Activated CD8-positive, alpha-beta T cell treated with anti-CD3 and anti-CD28 coated beads for 36 hours (primary cell): ENCODE results near the gene PGS1. TPM values are rescaled to one million over a fixed set of nuclear protein-coding genes. Genes with fewer than 3 reads are reported as not detected.

Source experiments
- ATAC-seq: fragments of 200-7000 bp; cut with Tn5 transposase; one replicate; pipeline ENCODE4 v1.10.0; 2021; ENCODE audit warnings: mild to moderate bottlenecking, moderate library complexity
- CTCF ChIA-PET: fragments of 350-600 bp; sonication (Branson Sonifier 250); formaldehyde crosslinking; loops from one replicate; lab custom pipeline; 2021; ENCODE audit warnings: antibody characterized with exemption; lab: Charles Lee
- POLR2A ChIA-PET: fragments of 350-600 bp; sonication (Branson Sonifier 250); formaldehyde crosslinking; loops from one replicate; lab custom pipeline; 2021; ENCODE audit warnings: antibody characterized with exemption; lab: Charles Lee
- DNase-seq: peaks from one replicate; pipeline ENCODE4 v3.0.0-alpha.2; 2020
- H3K27ac Mint-ChIP-seq: one replicate; pipeline ENCODE4 v1.8.0; 2021; ENCODE audit warnings: mild to moderate bottlenecking, mixed read lengths
- H3K27me3 Mint-ChIP-seq: one replicate; pipeline ENCODE4 v1.8.0; 2021; ENCODE audit warnings: mixed read lengths
- H3K36me3 Mint-ChIP-seq: one replicate; pipeline ENCODE4 v1.8.0; 2021; ENCODE audit warnings: low read depth, mixed read lengths
- H3K4me1 Mint-ChIP-seq: one replicate; pipeline ENCODE4 v1.8.0; 2021; ENCODE audit warnings: low read depth, mixed read lengths
- H3K4me3 Mint-ChIP-seq: one replicate; pipeline ENCODE4 v1.8.0; 2021; ENCODE audit warnings: mild to moderate bottlenecking, moderate library complexity, mixed read lengths
- H3K9me3 Mint-ChIP-seq: one replicate; pipeline ENCODE4 v1.8.0; 2021; ENCODE audit warnings: mixed read lengths
- CTCF ChIP-seq: fragments of 200-600 bp; IDR thresholded peaks from one replicate; pipeline ENCODE4 v1.8.0; 2022; ENCODE audit warnings: antibody characterized with exemption, mild to moderate bottlenecking
- intact Hi-C: fragments of 100-400 bp; cut with micrococcal nuclease; formaldehyde crosslinking; loops from one replicate; pipeline ENCODE4 v1.10.0; 2022
- total RNA-seq, 2 experiments: library from RNA; stranded (reverse); gene quantifications; one replicate each; pipeline ENCODE4 v1.2.3, GENCODE V29; 2021

PGS1 gene
- total RNA-seq, 2 experiments from 2014 or later = 42.1 to 43.3 TPM

- Mint-ChIP-seq H3K4me1 (no peaks in the 10 kb centered on the region), H3K36me3 (peaks cover 73% of the 10 kb centered on the region), H3K9me3 (no peaks in the 10 kb centered on the region), H3K27me3 (no peaks in the 10 kb centered on the region), H3K27ac (no peak overlapping the region), H3K4me3 (no peak overlapping the region)
- ATAC-seq = no peak
- CTCF ChIA-PET = interaction anchor here (0.8 kb wide), 1 partner anchor 46 kb away, joined by 3 read pairs; no protein-coding TSS in a partner anchor
- intact Hi-C loops = no loop called here
- no peak for TF ChIP-seq CTCF
- DNase-seq = no peak
- POLR2A ChIA-PET = no interaction called here
Observed at GRCh38 chr17:78399028-78399692, 20.7 kb downstream of the PGS1 start.

- ATAC-seq (no peak), DNase-seq (no peak)
- TF ChIP-seq CTCF = no peak
- Mint-ChIP-seq H3K4me3 (no peak overlapping the region), H3K9me3 (no peaks in the 10 kb centered on the region), H3K27me3 (no peaks in the 10 kb centered on the region), H3K36me3 (peaks cover 75% of the 10 kb centered on the region), H3K4me1 (no peaks in the 10 kb centered on the region), H3K27ac (no peak overlapping the region)
- POLR2A ChIA-PET = no interaction called here
- CTCF ChIA-PET = interaction anchor here (0.8 kb wide), 1 partner anchor 46 kb away, joined by 3 read pairs; no protein-coding TSS in a partner anchor
- intact Hi-C loops = no loop called here
Observed at GRCh38 chr17:78399693-78400144, 21.3 kb downstream of the PGS1 start.

- POLR2A ChIA-PET = interaction anchor here (0.7 kb wide), 1 partner anchor 18 kb away, joined by 3 read pairs; no protein-coding TSS in a partner anchor
- H3K36me3 Mint-ChIP-seq = peaks cover 72% of the 10 kb centered on the region
- no peak for ATAC-seq
Observed at GRCh38 chr17:78400581-78401240, 22.3 kb downstream of the PGS1 start.

GRCh38 chr17:78401246-78401645 lies 22.8 kb downstream of the PGS1 start:
- ATAC-seq = no peak
- Mint-ChIP-seq H3K27me3 (no peaks in the 10 kb centered on the region), H3K36me3 (peaks cover 68% of the 10 kb centered on the region), H3K4me3 (no peak overlapping the region), H3K4me1 (peaks cover under 1% of the 10 kb centered on the region), H3K27ac (peak overlapping the region; percentile 25), H3K9me3 (no peaks in the 10 kb centered on the region)
- ChIA-PET POLR2A (interaction anchor here (0.7 to 2.2 kb wide), 3 partner anchors 10 to 17 kb away, joined by 3 to 10 read pairs (median 3); no protein-coding TSS in a partner anchor), CTCF (interaction anchor here (0.8 to 1.5 kb wide), 2 partner anchors 11 to 21 kb away, joined by 4 to 5 read pairs; no protein-coding TSS in a partner anchor)
- no peak for TF ChIP-seq CTCF
- intact Hi-C loops = no loop called here
- DNase-seq = no peak

More at GRCh38 chr17:78400581-78401240, 22.3 kb downstream of the PGS1 start:
- H3K4me1 Mint-ChIP-seq = no peaks in the 10 kb centered on the region
- H3K27me3 Mint-ChIP-seq = no peaks in the 10 kb centered on the region
- no peak overlapping the region for H3K4me3 Mint-ChIP-seq
- CTCF ChIA-PET = interaction anchor here (0.8 to 1.5 kb wide), 2 partner anchors 12 to 21 kb away, joined by 4 to 5 read pairs; no protein-coding TSS in a partner anchor
- H3K9me3 Mint-ChIP-seq = no peaks in the 10 kb centered on the region
- intact Hi-C loops = no loop called here
- no peak for TF ChIP-seq CTCF
- no peak overlapping the region for H3K27ac Mint-ChIP-seq
- DNase-seq = no peak
